Femur (tissue), 1 donor: Measurements from ENCODE around the gene NEAT1.
A peak's percentile ranks its signal among the peaks of the same experiment; 100 is the strongest.

Experiments
- DNase-seq: peaks from one replicate; pipeline ENCODE4 v3.0.0-alpha.2; 2017

The NEAT1 gene

GRCh38 chr11:65422633-65423515 lies at the start of gene NEAT1:
Gene NEAT1, plus strand, starts transcription at chr11:65422798.
- peak; percentile 96 for DNase-seq

- DNase-seq: no peak
These were observed 48.6 kb upstream of the NEAT1 start for GRCh38 chr11:65373839-65374580.

- no peak for DNase-seq
These were observed 47.6 kb upstream of the NEAT1 start for GRCh38 chr11:65375012-65375411.

GRCh38 chr11:65376138-65376713 lies 46.4 kb upstream of the NEAT1 start:
- no peak for DNase-seq

GRCh38 chr11:65377036-65377435 lies 45.6 kb upstream of the NEAT1 start:
- DNase-seq: peak; percentile 30

- peak; percentile 16 for DNase-seq
These were observed 44.8 kb upstream of the NEAT1 start for GRCh38 chr11:65377777-65378176.

GRCh38 chr11:65378208-65378927 lies 44.2 kb upstream of the NEAT1 start:
- DNase-seq: peak; percentile 42

GRCh38 chr11:65378928-65379638 lies 43.5 kb upstream of the NEAT1 start:
- DNase-seq: peak; percentile 17

GRCh38 chr11:65379698-65380459 lies 42.7 kb upstream of the NEAT1 start:
- DNase-seq: peak; percentile 17

GRCh38 chr11:65380460-65381119 lies 42.0 kb upstream of the NEAT1 start:
- DNase-seq: peak; percentile 18

- no peak for DNase-seq
These were observed 40.9 kb upstream of the NEAT1 start for GRCh38 chr11:65381716-65382032.

GRCh38 chr11:65382033-65382803 lies 40.4 kb upstream of the NEAT1 start, which contains the start of gene SLC25A45:
Gene SLC25A45, minus strand, starts transcription at chr11:65382646. Its CDS starts 695 bp downstream, at chr11:65381951.
- DNase-seq: peak; percentile 93

GRCh38 chr11:65382804-65383368 lies 39.7 kb upstream of the NEAT1 start:
- no peak for DNase-seq

GRCh38 chr11:65383778-65384177 lies 38.8 kb upstream of the NEAT1 start:
- no peak for DNase-seq

GRCh38 chr11:65384301-65384889 lies 38.2 kb upstream of the NEAT1 start:
- no peak for DNase-seq

GRCh38 chr11:65386307-65387140 lies 36.1 kb upstream of the NEAT1 start, which contains the start of gene FRMD8:
Gene FRMD8, plus strand, starts transcription at chr11:65386637. Its CDS starts 400 bp downstream, at chr11:65387037.
- DNase-seq: peak; percentile 94

GRCh38 chr11:65388731-65389130 lies 33.9 kb upstream of the NEAT1 start:
- DNase-seq: no peak

- peak; percentile 29 for DNase-seq
These were observed 33.2 kb upstream of the NEAT1 start for GRCh38 chr11:65389294-65389980.
